ENCODE measurements around the gene TYK2. TPM values are rescaled to one million over a fixed set of nuclear protein-coding genes. Genes with fewer than 3 reads are reported as not detected.

The TYK2 gene
- polyA plus RNA-seq, 1 donor (not counting 4 experiments of a cell fraction or from before 2014, with no cell fraction given): 32.6 TPM

- no peaks in the 10 kb centered on the region for H4K20me1 ChIP-seq (ENCODE audit: control insufficient read depth, extremely low read depth, insufficient read depth, low read length)
- no peak for DNase-seq (ENCODE audit: low read depth, low spot score)
- H3K79me2 ChIP-seq (ENCODE audit: control insufficient read depth, insufficient read depth, low read length): peaks cover 2% of the 10 kb centered on the region
- no peaks in the 10 kb centered on the region for H3K27me3 ChIP-seq (ENCODE audit: control insufficient read depth, extremely low read depth, insufficient read depth, low read length)
- TF ChIP-seq, protein P1, sequence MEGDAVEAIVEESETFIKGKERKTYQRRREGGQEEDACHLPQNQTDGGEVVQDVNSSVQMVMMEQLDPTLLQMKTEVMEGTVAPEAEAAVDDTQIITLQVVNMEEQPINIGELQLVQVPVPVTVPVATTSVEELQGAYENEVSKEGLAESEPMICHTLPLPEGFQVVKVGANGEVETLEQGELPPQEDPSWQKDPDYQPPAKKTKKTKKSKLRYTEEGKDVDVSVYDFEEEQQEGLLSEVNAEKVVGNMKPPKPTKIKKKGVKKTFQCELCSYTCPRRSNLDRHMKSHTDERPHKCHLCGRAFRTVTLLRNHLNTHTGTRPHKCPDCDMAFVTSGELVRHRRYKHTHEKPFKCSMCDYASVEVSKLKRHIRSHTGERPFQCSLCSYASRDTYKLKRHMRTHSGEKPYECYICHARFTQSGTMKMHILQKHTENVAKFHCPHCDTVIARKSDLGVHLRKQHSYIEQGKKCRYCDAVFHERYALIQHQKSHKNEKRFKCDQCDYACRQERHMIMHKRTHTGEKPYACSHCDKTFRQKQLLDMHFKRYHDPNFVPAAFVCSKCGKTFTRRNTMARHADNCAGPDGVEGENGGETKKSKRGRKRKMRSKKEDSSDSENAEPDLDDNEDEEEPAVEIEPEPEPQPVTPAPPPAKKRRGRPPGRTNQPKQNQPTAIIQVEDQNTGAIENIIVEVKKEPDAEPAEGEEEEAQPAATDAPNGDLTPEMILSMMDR (optimal IDR thresholded peaks at IDR 0.05 in 1 of 3, IDR thresholded peaks at IDR 0.05 in 1 of 3, conservative IDR thresholded peaks at IDR 0.05 in 1 of 3; ENCODE audit: extremely low read depth in 1 of 3, insufficient read depth in 2 of 3, low read length in 3 of 3): no peak
- TF ChIP-seq EZH2 (IDR thresholded peaks at IDR 0.05; ENCODE audit: low read length): no peak
- no peak overlapping the region for H3K27ac ChIP-seq (ENCODE audit: control insufficient read depth, insufficient read depth, low read length)
- H3K4me2 ChIP-seq (ENCODE audit: control insufficient read depth, extremely low read depth, insufficient read depth, low read depth, low read length): no peak overlapping the region
- peaks cover 14 to 26% of the 10 kb centered on the region in 2 experiments for H3K36me3 ChIP-seq (ENCODE audit: control insufficient read depth in 2 of 2, extremely low read depth in 1 of 2, insufficient read depth in 2 of 2, low read length in 2 of 2)
- H3K9me3 ChIP-seq (ENCODE audit: control insufficient read depth, low read depth, low read length): no peaks in the 10 kb centered on the region
- no peak overlapping the region for H3K9ac ChIP-seq (ENCODE audit: control insufficient read depth, extremely low read depth, insufficient read depth, low read length)
- H3K4me3 ChIP-seq (ENCODE audit: control insufficient read depth in 2 of 3, extremely low read depth in 1 of 3, insufficient read depth in 2 of 3, low read depth in 1 of 3, low read length in 3 of 3): no peak overlapping the region
- peaks cover 9% of the 10 kb centered on the region for H3K4me1 ChIP-seq (ENCODE audit: control insufficient read depth, extremely low read depth, insufficient read depth, low read length)
- dilution Hi-C loops (cut with MboI; ENCODE audit: extremely low pct_ligation_motif_present, low sequenced_read_pairs): no loop called here
- H2AFZ ChIP-seq (ENCODE audit: control insufficient read depth, low read length): no peak overlapping the region
- no peak for FAIRE-seq
- no peaks in the 10 kb centered on the region for H3K9me1 ChIP-seq (ENCODE audit: control insufficient read depth, extremely low read depth, insufficient read depth, low read length)
Observed at GRCh38 chr19:10318807-10319682, 61.3 kb downstream of the TYK2 start.

GRCh38 chr19:10317857-10318462 is 62.4 kb downstream of the TYK2 start:
- Histone ChIP-seq H3K9me3 (ENCODE audit: control insufficient read depth, low read depth, low read length) (no peaks in the 10 kb centered on the region), H3K9ac (ENCODE audit: control insufficient read depth, extremely low read depth, insufficient read depth, low read length) (no peak overlapping the region), H3K4me2 (ENCODE audit: control insufficient read depth, extremely low read depth, insufficient read depth, low read depth, low read length) (no peak overlapping the region), H3K36me3 (ENCODE audit: control insufficient read depth in 2 of 2, extremely low read depth in 1 of 2, insufficient read depth in 2 of 2, low read length in 2 of 2) (peaks cover 14 to 22% of the 10 kb centered on the region in 2 experiments), H3K4me3 (ENCODE audit: control insufficient read depth in 2 of 3, extremely low read depth in 1 of 3, insufficient read depth in 2 of 3, low read depth in 1 of 3, low read length in 3 of 3) (no peak overlapping the region), H2AFZ (ENCODE audit: control insufficient read depth, low read length) (no peak overlapping the region), H3K79me2 (ENCODE audit: control insufficient read depth, insufficient read depth, low read length) (peaks cover 2% of the 10 kb centered on the region), H3K27me3 (ENCODE audit: control insufficient read depth, extremely low read depth, insufficient read depth, low read length) (no peaks in the 10 kb centered on the region), H3K9me1 (ENCODE audit: control insufficient read depth, extremely low read depth, insufficient read depth, low read length) (no peaks in the 10 kb centered on the region), H3K27ac (ENCODE audit: control insufficient read depth, insufficient read depth, low read length) (no peak overlapping the region), H3K4me1 (ENCODE audit: control insufficient read depth, extremely low read depth, insufficient read depth, low read length) (peaks cover 9% of the 10 kb centered on the region), H4K20me1 (ENCODE audit: control insufficient read depth, extremely low read depth, insufficient read depth, low read length) (no peaks in the 10 kb centered on the region)
- dilution Hi-C loops (cut with MboI; ENCODE audit: extremely low pct_ligation_motif_present, low sequenced_read_pairs): no loop called here
- no peak for FAIRE-seq
- DNase-seq (ENCODE audit: low read depth, low spot score): no peak
- no peak for TF ChIP-seq EZH2 (IDR thresholded peaks at IDR 0.05; ENCODE audit: low read length)
- TF ChIP-seq, protein P1 (optimal IDR thresholded peaks at IDR 0.05 in 1 of 3, IDR thresholded peaks at IDR 0.05 in 1 of 3, conservative IDR thresholded peaks at IDR 0.05 in 1 of 3; ENCODE audit: extremely low read depth in 1 of 3, insufficient read depth in 2 of 3, low read length in 3 of 3): no peak

All from keratinocyte (primary cell).